ENCODE measurements around the gene SHANK1. TPM values are rescaled to one million over a fixed set of nuclear protein-coding genes. Genes with fewer than 3 reads are reported as not detected.
"Not testable (repeated sequence)": the region's sequence is repeated elsewhere in the genome, so short reads cannot be mapped to it uniquely, and the experiment has no call there.

SHANK1 gene
- not detected for total RNA-seq

- Mint-ChIP-seq H3K9me3 (no peaks in the 10 kb centered on the region), H3K27me3 (peaks cover 43% of the 10 kb centered on the region), H3K4me1 (peaks cover 8% of the 10 kb centered on the region), H3K4me3 (peak within 1 kb of the TSS; percentile 3), H3K27ac (no peak within 1 kb of the TSS), H3K36me3 (no peaks in the 10 kb centered on the region)
- DNase-seq (no peak), ATAC-seq (ENCODE audit: low read depth) (no peak)
- POLR2A ChIA-PET, result no interaction called here
These were observed at the start of gene SHANK1 for GRCh38 chr19:50719566-50719965. SHANK1 (minus strand) TSS chr19:50719802; CDS start chr19:50716919, 2,883 bp downstream.

GRCh38 chr19:50768277-50768676 lies 48.7 kb upstream of the SHANK1 start:
- Mint-ChIP-seq H3K27me3 (peaks cover 16% of the 10 kb centered on the region), H3K9me3 (no peaks in the 10 kb centered on the region), H3K4me1 (no peaks in the 10 kb centered on the region), H3K4me3 (no peak overlapping the region), H3K36me3 (no peaks in the 10 kb centered on the region), H3K27ac (no peak overlapping the region)
- ATAC-seq (ENCODE audit: low read depth) (no peak), DNase-seq (no peak)
- POLR2A ChIA-PET, result no interaction called here

- H3K27ac Mint-ChIP-seq; H3K9me3 Mint-ChIP-seq; POLR2A ChIA-PET; DNase-seq; H3K4me1 Mint-ChIP-seq; ATAC-seq (ENCODE audit: low read depth); H3K36me3 Mint-ChIP-seq; H3K4me3 Mint-ChIP-seq: not testable (repeated sequence)
- peaks cover 16% of the 10 kb centered on the region for H3K27me3 Mint-ChIP-seq
These were observed 47.7 kb upstream of the SHANK1 start for GRCh38 chr19:50767263-50767662.

GRCh38 chr19:50766746-50767145 lies 47.1 kb upstream of the SHANK1 start:
- H3K27ac Mint-ChIP-seq; ATAC-seq (ENCODE audit: low read depth); H3K4me3 Mint-ChIP-seq; H3K36me3 Mint-ChIP-seq; POLR2A ChIA-PET; H3K4me1 Mint-ChIP-seq; H3K9me3 Mint-ChIP-seq; DNase-seq: not testable (repeated sequence)
- peaks cover 16% of the 10 kb centered on the region for H3K27me3 Mint-ChIP-seq

GRCh38 chr19:50764409-50764808 lies 44.8 kb upstream of the SHANK1 start:
- Mint-ChIP-seq H3K4me3 (no peak overlapping the region), H3K27ac (no peak overlapping the region), H3K27me3 (peaks cover 11% of the 10 kb centered on the region), H3K36me3 (no peaks in the 10 kb centered on the region), H3K9me3 (peaks cover 3% of the 10 kb centered on the region), H3K4me1 (no peaks in the 10 kb centered on the region)
- ATAC-seq (ENCODE audit: low read depth) (no peak), DNase-seq (no peak)
- POLR2A ChIA-PET, result interaction anchor here (0.7 kb wide), 1 partner anchor 1179 kb away, joined by 3 read pairs; no protein-coding TSS in a partner anchor

GRCh38 chr19:50763521-50763920 lies 43.9 kb upstream of the SHANK1 start:
- H3K9me3 Mint-ChIP-seq; H3K4me3 Mint-ChIP-seq; H3K36me3 Mint-ChIP-seq; POLR2A ChIA-PET; H3K27ac Mint-ChIP-seq; ATAC-seq (ENCODE audit: low read depth); DNase-seq; H3K4me1 Mint-ChIP-seq: not testable (repeated sequence)
- H3K27me3 Mint-ChIP-seq, result peaks cover 11% of the 10 kb centered on the region

GRCh38 chr19:50761501-50761900 lies 41.9 kb upstream of the SHANK1 start:
- H3K36me3 Mint-ChIP-seq; POLR2A ChIA-PET; DNase-seq; ATAC-seq (ENCODE audit: low read depth); H3K27ac Mint-ChIP-seq; H3K27me3 Mint-ChIP-seq; H3K4me3 Mint-ChIP-seq; H3K9me3 Mint-ChIP-seq; H3K4me1 Mint-ChIP-seq: not testable (repeated sequence)

GRCh38 chr19:50759886-50760285 lies 40.3 kb upstream of the SHANK1 start:
- no peak for DNase-seq
- POLR2A ChIA-PET, result interaction anchor here (1.5 kb wide), 1 partner anchor 35 kb away, joined by 3 read pairs; no protein-coding TSS in a partner anchor
- Mint-ChIP-seq H3K36me3 (no peaks in the 10 kb centered on the region), H3K9me3 (peaks cover 3% of the 10 kb centered on the region), H3K27me3 (peaks cover 13% of the 10 kb centered on the region), H3K4me1 (no peaks in the 10 kb centered on the region), H3K27ac (no peak overlapping the region), H3K4me3 (no peak overlapping the region)
- no peak for ATAC-seq (ENCODE audit: low read depth)

- not testable (repeated sequence) for H3K9me3 Mint-ChIP-seq; ATAC-seq (ENCODE audit: low read depth); H3K27ac Mint-ChIP-seq; DNase-seq; H3K36me3 Mint-ChIP-seq; H3K4me1 Mint-ChIP-seq; H3K4me3 Mint-ChIP-seq
- H3K27me3 Mint-ChIP-seq, result peaks cover 16% of the 10 kb centered on the region
- POLR2A ChIA-PET, result interaction anchor here (1.5 kb wide), 1 partner anchor 34 kb away, joined by 3 read pairs; no protein-coding TSS in a partner anchor
These were observed 39.5 kb upstream of the SHANK1 start for GRCh38 chr19:50759076-50759475.

- H3K27ac Mint-ChIP-seq; H3K4me1 Mint-ChIP-seq; DNase-seq; H3K9me3 Mint-ChIP-seq; H3K4me3 Mint-ChIP-seq; H3K36me3 Mint-ChIP-seq; ATAC-seq (ENCODE audit: low read depth); POLR2A ChIA-PET: not testable (repeated sequence)
- H3K27me3 Mint-ChIP-seq, result peaks cover 16% of the 10 kb centered on the region
These were observed 38.0 kb upstream of the SHANK1 start for GRCh38 chr19:50757624-50758023.

- H3K36me3 Mint-ChIP-seq; H3K27ac Mint-ChIP-seq; H3K4me1 Mint-ChIP-seq; DNase-seq; ATAC-seq (ENCODE audit: low read depth); H3K4me3 Mint-ChIP-seq; POLR2A ChIA-PET; H3K9me3 Mint-ChIP-seq: not testable (repeated sequence)
- peaks cover 16% of the 10 kb centered on the region for H3K27me3 Mint-ChIP-seq
These were observed 36.6 kb upstream of the SHANK1 start for GRCh38 chr19:50756244-50756643.

GRCh38 chr19:50753879-50754278 lies 34.3 kb upstream of the SHANK1 start:
- ATAC-seq (ENCODE audit: low read depth) (no peak), DNase-seq (no peak)
- POLR2A ChIA-PET, result no interaction called here
- Mint-ChIP-seq H3K36me3 (no peaks in the 10 kb centered on the region), H3K27me3 (peaks cover 18% of the 10 kb centered on the region), H3K4me3 (no peak overlapping the region), H3K4me1 (no peaks in the 10 kb centered on the region), H3K27ac (no peak overlapping the region), H3K9me3 (no peaks in the 10 kb centered on the region)

- H3K4me3 Mint-ChIP-seq, result no peak overlapping the region
- H3K9me3 Mint-ChIP-seq, result no peaks in the 10 kb centered on the region
- ATAC-seq (ENCODE audit: low read depth), result no peak
- no peak for DNase-seq
- POLR2A ChIA-PET, result no interaction called here
- no peaks in the 10 kb centered on the region for H3K36me3 Mint-ChIP-seq
- no peaks in the 10 kb centered on the region for H3K4me1 Mint-ChIP-seq
- no peak overlapping the region for H3K27ac Mint-ChIP-seq
- peaks cover 5% of the 10 kb centered on the region for H3K27me3 Mint-ChIP-seq
These were observed 30.4 kb upstream of the SHANK1 start for GRCh38 chr19:50750010-50750409.

GRCh38 chr19:50749490-50749889 lies 29.9 kb upstream of the SHANK1 start:
- no peaks in the 10 kb centered on the region for H3K36me3 Mint-ChIP-seq
- POLR2A ChIA-PET, result no interaction called here
- ATAC-seq (ENCODE audit: low read depth) (no peak), DNase-seq (no peak)
- no peak overlapping the region for H3K4me3 Mint-ChIP-seq
- no peaks in the 10 kb centered on the region for H3K4me1 Mint-ChIP-seq
- H3K27ac Mint-ChIP-seq, result no peak overlapping the region
- peaks cover 2% of the 10 kb centered on the region for H3K27me3 Mint-ChIP-seq
- H3K9me3 Mint-ChIP-seq, result no peaks in the 10 kb centered on the region

- DNase-seq; ATAC-seq (ENCODE audit: low read depth); H3K27ac Mint-ChIP-seq; H3K4me1 Mint-ChIP-seq; H3K36me3 Mint-ChIP-seq; H3K9me3 Mint-ChIP-seq; H3K27me3 Mint-ChIP-seq; POLR2A ChIA-PET; H3K4me3 Mint-ChIP-seq: not testable (repeated sequence)
These were observed 27.5 kb upstream of the SHANK1 start for GRCh38 chr19:50747141-50747540.

Data from activated naive CD8-positive, alpha-beta T cell treated with anti-CD3 and anti-CD28 coated beads, Interleukin-2, amount 10 ng/mL, durations not matched to agents 7 days and 5 days (primary cell).